ENCODE measurements around the gene LHFPL6.
A peak's percentile ranks its signal among the peaks of the same experiment; 100 is the strongest.

LHFPL6 gene

GRCh38 chr13:39370048-39370447 lies 232.9 kb downstream of the LHFPL6 start:
- no peak overlapping the region for H3K4me3 ChIP-seq (replicated peaks; ENCODE audit: low read depth, low read length)
- no peak for DNase-seq (ENCODE audit: extremely low read depth, low read depth)
- no peak for TF ChIP-seq CTCF (IDR thresholded peaks at IDR 0.05; ENCODE audit: low read depth, low read length, missing control alignments)

- no peak for TF ChIP-seq CTCF (IDR thresholded peaks at IDR 0.05; ENCODE audit: low read depth, low read length, missing control alignments)
- DNase-seq (ENCODE audit: extremely low read depth, low read depth): no peak
- H3K4me3 ChIP-seq (replicated peaks; ENCODE audit: low read depth, low read length): no peak overlapping the region
Observed at GRCh38 chr13:39369161-39369890, 233.7 kb downstream of the LHFPL6 start.

- TF ChIP-seq CTCF (IDR thresholded peaks at IDR 0.05; ENCODE audit: low read depth, low read length, missing control alignments): no peak
- no peak overlapping the region for H3K4me3 ChIP-seq (replicated peaks; ENCODE audit: low read depth, low read length)
- no peak for DNase-seq (ENCODE audit: extremely low read depth, low read depth)
Observed at GRCh38 chr13:39365879-39366278, 237.1 kb downstream of the LHFPL6 start.

- DNase-seq (ENCODE audit: extremely low read depth, low read depth): peak; percentile 19
- no peak for TF ChIP-seq CTCF (IDR thresholded peaks at IDR 0.05; ENCODE audit: low read depth, low read length, missing control alignments)
- no peak overlapping the region for H3K4me3 ChIP-seq (replicated peaks; ENCODE audit: low read depth, low read length)
Observed at GRCh38 chr13:39364947-39365468, 238.0 kb downstream of the LHFPL6 start.

- no peak overlapping the region for H3K4me3 ChIP-seq (replicated peaks; ENCODE audit: low read depth, low read length)
- DNase-seq (ENCODE audit: extremely low read depth, low read depth): no peak
- no peak for TF ChIP-seq CTCF (IDR thresholded peaks at IDR 0.05; ENCODE audit: low read depth, low read length, missing control alignments)
Observed at GRCh38 chr13:39363382-39363772, 239.6 kb downstream of the LHFPL6 start.

- no peak for DNase-seq (ENCODE audit: extremely low read depth, low read depth)
- no peak overlapping the region for H3K4me3 ChIP-seq (replicated peaks; ENCODE audit: low read depth, low read length)
- no peak for TF ChIP-seq CTCF (IDR thresholded peaks at IDR 0.05; ENCODE audit: low read depth, low read length, missing control alignments)
Observed at GRCh38 chr13:39362652-39363381, 240.2 kb downstream of the LHFPL6 start.

Data from HFF-Myc (cell line).